ENCODE results near the gene ATMIN.
A peak's percentile ranks its signal among the peaks of the same experiment; 100 is the strongest.

ATMIN gene, protein sequence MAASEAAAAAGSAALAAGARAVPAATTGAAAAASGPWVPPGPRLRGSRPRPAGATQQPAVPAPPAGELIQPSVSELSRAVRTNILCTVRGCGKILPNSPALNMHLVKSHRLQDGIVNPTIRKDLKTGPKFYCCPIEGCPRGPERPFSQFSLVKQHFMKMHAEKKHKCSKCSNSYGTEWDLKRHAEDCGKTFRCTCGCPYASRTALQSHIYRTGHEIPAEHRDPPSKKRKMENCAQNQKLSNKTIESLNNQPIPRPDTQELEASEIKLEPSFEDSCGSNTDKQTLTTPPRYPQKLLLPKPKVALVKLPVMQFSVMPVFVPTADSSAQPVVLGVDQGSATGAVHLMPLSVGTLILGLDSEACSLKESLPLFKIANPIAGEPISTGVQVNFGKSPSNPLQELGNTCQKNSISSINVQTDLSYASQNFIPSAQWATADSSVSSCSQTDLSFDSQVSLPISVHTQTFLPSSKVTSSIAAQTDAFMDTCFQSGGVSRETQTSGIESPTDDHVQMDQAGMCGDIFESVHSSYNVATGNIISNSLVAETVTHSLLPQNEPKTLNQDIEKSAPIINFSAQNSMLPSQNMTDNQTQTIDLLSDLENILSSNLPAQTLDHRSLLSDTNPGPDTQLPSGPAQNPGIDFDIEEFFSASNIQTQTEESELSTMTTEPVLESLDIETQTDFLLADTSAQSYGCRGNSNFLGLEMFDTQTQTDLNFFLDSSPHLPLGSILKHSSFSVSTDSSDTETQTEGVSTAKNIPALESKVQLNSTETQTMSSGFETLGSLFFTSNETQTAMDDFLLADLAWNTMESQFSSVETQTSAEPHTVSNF

DNA sequence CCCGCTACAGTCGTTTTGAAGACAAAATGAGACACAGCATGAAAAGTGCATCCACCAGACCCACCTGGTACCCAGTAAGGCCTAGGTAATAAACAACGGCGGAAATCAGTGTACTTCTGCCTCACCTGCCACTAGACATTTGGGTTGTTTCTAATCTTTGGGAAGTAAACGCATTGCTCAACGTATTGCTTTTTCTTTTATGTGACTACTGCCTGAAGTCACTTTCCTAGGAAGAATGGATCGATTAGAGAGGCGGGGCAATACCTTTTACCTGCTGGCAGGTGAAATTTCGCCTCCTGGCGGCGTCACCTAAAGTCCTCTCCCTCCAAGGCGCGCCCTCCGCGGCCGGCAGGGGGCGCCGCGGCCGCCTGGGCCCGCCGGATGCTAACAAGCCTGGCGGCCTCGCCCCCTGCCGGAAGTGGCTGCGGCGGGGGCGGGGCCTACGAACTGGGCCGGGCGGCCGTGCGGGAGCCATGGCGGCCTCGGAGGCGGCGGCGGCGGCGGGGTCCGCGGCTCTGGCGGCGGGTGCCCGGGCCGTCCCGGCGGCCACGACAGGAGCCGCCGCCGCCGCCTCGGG, at the start of gene ATMIN:
Gene ATMIN, plus strand, starts transcription at position 445 of the 577 bp plus-strand sequence. Its CDS starts 29 bp downstream, at position 474.
- peak; percentile 82 for DNase-seq (ENCODE audit: low read depth)

DNA sequence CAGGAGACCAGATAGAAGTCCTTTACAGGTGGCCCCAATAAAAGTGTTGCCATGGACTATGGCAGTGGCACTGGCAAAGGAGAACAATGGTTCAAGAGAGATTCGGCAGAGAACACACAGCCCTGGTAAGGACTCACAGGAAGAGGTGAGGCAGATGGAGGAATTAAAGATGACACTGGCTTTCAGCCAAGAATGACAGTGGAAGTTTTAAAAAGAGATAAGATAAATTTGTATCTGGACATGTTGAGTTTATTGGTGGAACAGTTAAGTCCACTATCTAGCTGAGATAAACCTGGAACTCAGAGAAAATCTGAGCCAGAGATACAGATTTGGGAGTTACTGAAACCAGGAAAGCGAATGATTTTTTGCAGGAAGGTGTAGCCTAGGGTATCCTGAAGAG, 49.1 kb upstream of the ATMIN start:
- DNase-seq (ENCODE audit: low read depth), result no peak

DNA sequence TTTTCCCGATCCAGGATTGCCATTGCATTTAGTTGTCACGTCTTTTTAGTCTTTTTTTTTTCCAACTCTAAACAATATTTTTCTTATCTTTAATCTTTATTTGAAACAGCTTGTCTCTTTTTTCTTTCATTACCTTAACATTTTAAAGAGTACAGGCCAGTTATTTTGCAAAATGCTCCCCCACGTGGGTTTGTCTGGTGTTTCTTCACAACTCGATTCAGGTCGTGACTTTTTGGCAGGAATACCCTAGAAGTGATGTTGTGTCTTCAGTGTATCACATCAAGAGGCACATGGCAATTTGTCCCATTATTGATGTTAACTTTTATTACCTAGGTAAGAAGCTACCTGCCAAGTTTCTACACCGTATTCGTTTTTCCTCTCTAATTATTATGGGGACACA, 46.9 kb upstream of the ATMIN start:
- no peak for DNase-seq (ENCODE audit: low read depth)

DNA sequence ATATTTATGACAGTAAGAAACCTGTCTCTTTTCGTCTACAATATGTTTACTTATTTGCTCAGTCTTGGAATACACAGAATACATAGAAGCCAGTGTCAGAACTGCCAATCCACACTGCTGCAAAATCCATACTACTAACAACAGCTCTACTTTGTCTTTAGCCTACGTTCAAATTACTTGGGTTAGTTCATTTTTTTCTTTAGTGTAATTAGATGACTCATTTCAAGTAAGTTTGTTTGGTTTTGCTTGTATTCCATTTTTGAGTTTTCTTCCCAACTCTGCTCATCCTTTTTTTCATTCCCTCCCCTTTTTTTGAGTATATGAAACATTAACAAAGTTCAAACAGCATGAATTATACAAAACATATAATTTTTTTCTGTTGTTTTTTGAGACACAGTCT, 45.8 kb upstream of the ATMIN start:
- DNase-seq (ENCODE audit: low read depth), result no peak

DNA sequence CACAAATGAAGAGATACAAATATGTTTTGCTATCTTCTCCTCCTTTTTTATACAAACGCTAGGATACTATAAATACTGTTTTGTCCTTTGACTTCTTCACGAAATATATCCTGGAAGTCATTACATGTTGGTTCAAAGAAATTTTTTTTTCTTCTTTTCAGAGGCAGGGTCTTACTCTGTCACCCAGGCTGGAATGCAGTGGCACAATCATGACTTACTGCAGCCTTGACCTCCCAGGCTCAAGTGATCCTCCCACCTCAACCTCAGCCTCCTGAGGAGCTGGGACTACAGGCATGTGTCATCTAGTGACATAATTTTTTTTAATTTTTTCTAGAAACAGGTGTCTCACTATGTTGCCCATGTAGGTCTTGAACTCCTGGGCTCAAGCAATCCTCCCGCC, 45.1 kb upstream of the ATMIN start:
- no peak for DNase-seq (ENCODE audit: low read depth)

DNA sequence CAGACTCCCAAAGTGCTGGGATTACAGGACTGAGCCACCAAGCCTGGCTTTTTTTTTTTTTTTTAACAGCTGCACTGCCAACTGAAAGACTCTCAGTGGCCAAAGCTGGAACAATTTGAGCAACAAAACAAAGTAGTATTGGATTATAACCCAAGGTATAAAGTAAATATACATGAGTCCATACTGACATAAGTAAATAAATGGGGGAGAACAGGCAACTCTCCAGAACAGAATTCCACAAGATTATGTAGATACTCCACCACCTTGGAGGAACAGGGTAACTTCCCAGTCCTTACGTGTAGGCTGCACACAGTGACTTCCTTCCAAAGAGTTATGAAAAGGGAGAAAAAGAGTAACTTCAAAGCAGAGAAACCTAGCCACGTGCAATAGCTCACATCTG, 44.7 kb upstream of the ATMIN start:
- DNase-seq (ENCODE audit: low read depth), result no peak

DNA sequence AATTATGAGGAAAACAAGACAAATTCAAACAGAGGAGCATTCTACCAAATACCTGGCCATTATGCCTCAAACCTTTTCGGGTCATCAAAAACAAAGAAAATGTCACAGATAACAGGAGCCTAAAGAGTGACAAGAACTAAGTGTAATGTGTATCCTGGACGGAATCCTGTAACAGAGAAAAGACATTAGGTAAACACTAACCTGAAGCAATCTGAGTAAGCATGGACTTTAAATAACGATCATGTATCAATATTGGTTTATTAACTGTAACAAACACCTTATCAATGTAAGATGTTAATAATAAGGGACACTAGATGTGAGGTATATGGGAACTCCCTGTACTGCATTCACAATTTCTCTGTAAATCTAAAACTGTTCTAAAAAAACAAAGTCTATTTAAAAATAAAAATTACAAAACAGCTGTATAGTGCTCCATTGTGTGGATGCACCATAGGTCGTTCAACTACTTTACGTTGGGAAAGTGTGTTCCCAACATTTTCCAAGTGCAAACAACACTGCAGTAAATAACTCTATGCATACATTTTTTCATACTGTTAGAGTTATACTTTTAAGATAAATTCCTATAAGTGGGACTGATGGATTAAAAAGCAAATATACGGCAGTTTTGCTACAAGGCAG, 43.7 kb upstream of the ATMIN start:
- DNase-seq (ENCODE audit: low read depth), result no peak

DNA sequence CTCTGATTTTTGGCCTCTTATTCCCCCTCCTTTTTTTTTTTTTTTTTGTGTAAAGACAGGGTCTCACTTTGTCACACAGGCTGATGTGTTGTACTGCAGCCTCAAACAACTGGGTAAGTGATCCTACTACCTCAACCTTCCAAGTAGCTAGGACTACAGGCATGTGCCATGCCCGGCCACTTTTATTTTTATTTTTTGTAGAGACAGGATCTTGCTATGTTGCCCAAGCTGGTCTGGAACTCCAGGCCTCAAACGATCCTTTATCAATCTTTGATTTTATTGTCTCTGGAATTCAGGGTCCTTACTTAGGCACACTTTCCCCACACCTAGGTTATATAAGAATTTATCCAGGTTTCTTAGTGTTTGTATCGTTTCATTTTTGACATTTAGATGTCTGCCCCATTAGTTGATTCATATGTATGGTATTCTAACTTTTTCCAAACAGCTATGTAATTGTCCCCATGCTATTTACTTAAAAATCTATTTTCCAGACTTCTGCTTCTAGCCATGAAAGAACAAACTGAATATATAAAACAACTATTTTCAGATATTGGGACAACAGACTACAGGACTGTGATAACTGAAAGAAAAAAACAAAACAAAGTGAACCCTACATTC, 42.9 kb upstream of the ATMIN start:
- DNase-seq (ENCODE audit: low read depth), result no peak

DNA sequence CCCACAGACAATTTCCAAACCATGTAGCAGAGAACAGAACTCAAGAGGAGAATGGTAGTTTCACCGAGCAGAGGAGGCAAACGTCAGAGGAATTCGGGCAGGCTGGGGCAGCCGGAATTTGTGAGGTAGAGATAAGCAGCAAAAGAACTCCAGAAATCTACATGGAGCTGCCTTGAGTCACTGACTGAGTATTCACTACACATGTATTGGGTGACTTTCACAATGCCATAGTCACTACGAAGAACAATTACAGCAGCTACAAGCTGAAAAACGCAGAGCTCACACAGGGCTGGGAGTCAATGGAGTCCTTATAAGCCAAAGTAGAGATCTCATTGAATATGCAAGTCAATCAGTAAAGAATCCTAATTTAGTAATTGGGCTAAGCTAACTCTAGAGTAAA, 42.3 kb upstream of the ATMIN start:
- no peak for DNase-seq (ENCODE audit: low read depth)

DNA sequence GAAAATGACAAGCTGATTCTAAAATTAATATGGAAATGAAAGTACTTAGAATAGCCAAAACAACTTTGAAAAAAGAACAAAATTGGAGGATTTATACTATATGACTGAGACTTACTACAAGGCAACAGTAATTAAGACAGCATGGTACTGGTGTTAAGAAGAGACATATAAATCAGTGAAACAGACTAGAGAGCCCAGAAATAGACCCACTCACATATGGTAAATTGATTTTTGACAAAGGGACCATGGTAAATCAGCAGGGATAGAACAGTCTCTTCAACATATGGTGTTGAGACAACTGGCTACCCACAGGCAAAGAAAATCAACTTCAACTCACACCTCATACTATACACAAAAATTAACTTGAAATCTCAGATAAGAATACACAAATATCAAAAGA, 41.8 kb upstream of the ATMIN start:
- no peak for DNase-seq (ENCODE audit: low read depth)

DNA sequence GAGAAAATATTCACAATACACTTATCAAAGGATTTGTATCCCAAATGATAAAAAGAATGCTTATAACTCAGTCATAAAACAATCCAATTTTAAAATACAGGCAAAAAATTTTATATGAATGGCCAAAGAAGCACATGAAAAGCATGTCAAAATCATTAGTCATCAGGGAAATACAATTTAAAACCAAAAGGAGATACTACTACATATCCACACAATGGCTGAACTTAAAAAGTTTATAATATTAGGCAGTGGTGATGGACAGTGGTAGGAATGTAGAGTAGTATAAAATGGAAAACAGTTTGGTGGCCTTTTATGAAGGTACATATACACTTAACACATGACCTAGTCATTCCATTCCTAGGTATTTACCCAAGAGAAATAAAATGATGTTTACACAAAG, 41.2 kb upstream of the ATMIN start:
- no peak for DNase-seq (ENCODE audit: low read depth)

DNA sequence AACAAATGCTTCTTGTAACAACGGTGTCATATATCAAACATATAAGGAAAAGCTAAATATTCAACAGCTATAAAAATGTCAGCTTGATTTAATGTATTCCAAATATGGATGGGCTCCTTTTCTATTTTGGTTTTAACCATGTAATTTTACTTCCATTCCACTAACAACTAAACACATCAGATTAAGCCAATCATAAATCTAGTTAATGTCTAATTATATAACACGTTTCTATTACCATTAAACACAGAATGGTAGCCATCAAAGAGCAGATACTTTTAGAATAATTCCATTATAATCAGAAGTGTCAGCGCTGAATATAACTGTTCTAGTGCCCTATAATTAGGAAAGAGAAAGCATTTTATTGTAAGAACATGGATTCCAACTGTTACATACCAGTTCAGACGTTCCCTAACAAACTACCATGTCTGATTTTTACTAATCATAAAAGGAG, 38.9 kb upstream of the ATMIN start:
- DNase-seq (ENCODE audit: low read depth), result no peak

DNA sequence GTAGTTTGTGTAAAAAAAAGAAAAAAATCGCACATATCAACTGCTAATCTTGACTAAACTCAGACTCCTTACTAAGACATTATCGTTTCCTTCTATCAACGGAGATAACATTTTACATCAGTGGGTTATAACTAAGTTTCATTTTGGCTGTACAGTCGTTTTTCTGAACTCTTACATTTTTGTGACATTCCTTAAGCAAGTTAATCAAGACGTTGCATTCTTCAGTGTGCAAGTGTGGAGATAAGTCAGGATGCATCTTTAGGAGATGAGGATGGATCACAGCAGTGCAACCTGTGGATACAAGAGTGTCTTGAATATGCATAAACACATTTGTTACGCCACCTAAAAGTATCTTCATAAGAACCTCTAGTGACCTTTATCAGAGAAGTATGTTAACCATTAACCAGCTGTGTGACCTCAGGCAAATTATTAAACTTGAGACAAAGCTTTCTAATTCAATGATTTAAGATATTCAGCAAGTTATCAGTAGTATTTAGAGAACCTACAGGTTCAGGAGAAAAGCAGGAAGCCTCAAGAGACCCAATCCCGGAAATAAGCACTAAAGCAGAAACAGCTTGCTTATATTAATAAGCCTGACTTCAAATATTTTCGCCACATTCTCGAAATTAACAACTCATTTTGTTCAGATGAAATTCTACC, 38.4 kb upstream of the ATMIN start:
- DNase-seq (ENCODE audit: low read depth), result no peak

DNA sequence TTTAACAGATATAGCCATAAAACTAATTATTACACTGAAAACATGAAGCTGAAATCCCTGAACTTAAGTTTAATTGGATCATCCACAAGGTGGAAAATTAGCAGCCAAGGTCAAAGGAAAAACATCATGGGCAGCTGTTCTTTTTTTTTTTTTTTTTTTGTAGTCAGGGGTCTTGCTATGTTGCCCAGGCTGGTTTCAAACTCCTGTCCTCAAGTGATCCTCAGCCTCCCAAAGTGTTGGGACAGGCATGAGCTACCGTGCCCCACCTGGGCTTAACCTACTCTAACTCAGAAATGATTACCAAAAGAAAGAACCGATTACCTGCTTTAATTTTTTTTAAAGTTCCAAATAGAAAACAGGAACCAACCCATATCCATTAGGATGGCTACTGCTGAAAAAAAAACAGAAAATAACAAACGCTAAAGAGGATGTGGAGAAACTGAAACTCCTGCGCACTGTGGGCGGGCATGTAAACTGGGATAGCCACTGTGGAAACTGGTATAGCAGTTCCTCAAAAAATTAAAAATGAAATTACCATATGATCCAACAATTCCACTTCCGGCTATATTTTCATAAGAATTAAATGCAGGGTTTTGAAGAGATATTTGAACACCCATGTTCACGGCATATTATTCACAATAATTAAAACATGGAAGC, 37.5 kb upstream of the ATMIN start:
- no peak for DNase-seq (ENCODE audit: low read depth)

DNA sequence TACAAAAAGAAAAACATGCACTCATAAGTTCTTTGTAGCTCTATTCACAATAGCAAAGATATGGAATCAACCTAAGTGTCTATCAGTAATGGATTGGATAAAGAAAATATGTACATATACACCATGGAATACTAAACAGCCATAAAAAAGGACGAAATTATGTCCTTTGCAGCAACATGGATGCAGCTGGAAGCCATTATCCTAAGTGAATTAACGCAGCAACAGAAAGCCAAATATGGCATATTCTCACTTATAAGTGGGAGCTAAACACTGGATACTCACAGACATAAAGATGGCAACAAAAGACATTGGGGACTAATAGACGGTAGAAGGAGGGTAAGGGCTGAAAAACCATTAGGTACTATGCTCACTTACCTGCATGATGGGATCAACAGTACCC, 34.8 kb upstream of the ATMIN start:
- DNase-seq (ENCODE audit: low read depth), result no peak

DNA sequence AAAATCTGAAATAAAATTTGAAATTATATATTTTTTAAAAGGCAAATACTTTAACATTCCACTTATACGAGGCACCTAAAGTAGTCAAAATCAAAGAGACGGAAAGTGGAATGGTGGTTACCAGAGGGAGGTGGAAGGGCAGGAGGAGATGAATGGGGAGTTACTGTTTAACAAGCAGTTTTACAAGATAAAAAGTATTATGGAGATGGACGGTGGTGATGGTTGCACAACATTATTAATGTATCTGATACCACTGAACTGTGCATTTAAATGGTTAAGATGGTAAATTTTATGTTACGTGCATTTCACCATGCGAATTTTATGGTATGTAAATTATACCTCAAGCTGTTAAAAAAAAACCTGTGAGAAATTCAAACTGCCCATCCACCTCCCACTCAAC, 34.3 kb upstream of the ATMIN start:
- no peak for DNase-seq (ENCODE audit: low read depth)

DNA sequence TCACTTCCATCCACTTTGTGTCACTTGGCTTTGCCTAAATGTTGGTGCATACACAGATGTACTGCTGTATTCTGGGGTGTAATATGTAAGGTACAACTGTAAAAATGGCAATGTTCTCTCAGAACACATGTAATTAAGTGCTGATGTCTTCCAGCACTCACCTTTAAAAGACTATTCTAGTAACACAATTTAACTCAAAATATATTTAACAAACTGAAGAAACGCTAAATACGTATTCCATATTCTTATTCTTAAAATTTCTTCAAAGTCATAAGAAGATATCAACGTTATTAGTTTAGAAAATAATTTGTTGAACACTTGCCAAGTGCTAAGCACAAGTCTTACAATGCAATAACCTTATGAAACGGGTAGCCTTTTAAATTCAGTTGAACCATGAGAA, 32.6 kb upstream of the ATMIN start:
- no peak for DNase-seq (ENCODE audit: low read depth)

DNA sequence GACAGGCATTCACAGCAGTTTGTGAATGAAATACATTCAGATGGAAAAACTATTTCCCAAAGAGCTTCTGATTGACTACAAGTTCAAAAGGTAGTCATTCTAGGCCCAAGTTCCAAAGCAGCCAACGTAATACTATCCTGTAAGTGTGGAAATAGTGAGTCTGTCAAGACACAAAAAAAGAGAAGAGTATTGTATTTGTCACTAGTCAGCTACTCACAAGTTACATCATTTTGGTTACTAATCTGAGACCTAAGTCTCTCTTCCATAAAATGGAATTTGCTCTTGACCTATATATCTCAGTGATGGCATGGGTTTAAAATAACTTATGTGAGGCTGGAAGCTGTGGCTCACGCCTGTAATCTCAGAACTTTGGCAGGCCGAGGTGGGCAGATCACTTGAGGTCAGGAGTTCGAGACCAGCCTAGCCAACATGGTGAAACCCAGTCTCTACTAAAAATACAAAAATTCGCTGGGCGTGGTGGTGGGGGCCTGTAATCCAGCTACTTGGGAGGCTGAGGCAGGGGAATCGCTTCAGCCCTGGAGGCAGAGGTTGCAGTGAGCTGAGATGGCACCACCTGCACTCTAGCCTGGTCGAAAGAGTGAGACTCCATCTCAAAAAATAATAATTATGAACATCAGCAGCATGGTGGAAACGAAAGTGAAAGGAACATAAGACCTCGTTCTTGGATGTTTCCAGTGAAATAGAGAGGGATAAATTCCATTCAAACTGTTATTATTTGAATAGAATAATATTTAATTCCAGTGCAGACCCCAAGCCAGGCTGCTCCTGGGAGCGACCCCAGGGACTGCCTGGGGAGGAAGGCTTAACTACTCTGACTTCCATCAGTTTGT, 31.8 kb upstream of the ATMIN start:
- no peak for DNase-seq (ENCODE audit: low read depth)

DNA sequence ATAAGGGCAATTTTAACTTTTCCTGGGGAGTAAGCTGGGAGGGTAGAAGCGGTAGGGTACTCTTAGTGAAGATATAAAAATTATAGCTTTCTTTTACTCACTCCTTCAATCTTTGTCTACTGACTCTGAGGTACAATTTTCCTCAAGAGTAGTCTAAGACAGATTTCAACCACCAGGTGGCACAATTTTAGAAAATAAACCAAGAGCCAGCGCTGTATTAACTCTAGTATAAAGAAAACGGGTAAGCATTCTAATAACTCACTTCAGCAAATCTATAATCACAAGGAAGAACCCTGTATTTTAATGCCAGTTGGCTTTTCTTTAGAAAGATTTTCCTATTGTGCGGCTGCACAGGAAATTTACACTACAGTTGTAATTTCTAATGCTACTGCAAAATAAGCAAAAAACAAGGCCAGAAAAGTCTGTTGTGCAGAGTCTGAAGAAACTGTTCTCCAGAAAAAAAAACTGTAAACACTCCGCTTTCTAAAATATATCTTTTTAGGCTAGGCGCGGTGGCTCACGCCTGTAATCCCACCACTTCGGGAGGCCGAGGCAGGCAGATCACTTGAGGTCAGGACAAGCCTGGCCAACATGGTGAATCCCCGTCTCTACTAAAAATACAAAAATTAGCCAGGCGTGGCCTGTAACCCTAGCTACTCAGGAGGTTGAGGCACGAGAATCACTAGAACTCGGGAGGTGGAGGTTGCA, 30.8 kb upstream of the ATMIN start:
- peak; percentile 12 for DNase-seq (ENCODE audit: low read depth)

Measured in stimulated activated CD4-positive, alpha-beta T cell treated with anti-CD3 and anti-CD28 coated beads, Interleukin-2, amount 100 ng/mL, for 4 hours (primary cell).